Measurements from ENCODE around the gene ENO1. TPM values are rescaled to one million over a fixed set of nuclear protein-coding genes. Genes with fewer than 3 reads are reported as not detected.

Gene ENO1
- total and polyA plus RNA-seq, 10 of the 15 experiments (the other 5 are each of a cell fraction or from before 2014, with no cell fraction given) = 1,850 to 4,219 (median 2,331) TPM

DNA sequence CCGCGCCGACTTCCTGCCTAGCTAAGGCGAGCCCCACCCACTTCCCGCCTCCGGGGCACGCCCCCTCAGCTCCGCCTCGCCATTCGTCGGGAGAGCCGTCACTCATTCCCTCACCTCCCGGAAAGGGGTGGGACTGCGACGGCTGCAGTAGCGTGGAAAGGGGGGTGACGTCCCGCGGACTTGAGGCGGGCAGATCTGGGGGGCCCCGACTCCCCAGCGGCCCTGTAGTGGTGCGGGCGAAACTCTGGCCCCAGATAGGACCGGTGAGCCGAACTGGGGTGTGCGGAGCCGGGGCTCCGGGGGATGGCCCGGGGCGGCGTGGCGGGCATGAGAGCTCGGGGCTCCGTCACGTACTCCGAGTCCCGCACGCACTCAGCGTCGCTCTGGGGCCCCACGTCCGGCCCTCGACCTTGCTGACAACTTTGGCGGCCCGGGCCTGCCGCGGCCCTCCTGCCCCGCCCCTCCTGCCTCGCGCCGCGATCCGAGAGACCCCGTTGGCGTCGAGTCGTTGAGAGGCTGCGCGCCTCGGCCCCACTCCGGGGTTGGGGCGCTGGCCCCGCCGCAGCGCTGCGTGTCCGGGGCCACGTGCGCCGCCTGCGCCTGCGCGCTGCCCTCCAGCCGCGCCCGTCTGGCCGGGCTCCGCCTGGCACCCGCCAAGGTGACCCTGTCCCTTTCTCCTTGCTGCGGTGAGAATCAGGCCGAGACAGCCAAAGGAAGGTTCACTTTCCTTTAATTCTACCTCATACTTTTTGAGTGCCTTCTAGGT, 395 bp upstream of the ENO1 start (continued):
- TF ChIP-seq, protein P1, sequence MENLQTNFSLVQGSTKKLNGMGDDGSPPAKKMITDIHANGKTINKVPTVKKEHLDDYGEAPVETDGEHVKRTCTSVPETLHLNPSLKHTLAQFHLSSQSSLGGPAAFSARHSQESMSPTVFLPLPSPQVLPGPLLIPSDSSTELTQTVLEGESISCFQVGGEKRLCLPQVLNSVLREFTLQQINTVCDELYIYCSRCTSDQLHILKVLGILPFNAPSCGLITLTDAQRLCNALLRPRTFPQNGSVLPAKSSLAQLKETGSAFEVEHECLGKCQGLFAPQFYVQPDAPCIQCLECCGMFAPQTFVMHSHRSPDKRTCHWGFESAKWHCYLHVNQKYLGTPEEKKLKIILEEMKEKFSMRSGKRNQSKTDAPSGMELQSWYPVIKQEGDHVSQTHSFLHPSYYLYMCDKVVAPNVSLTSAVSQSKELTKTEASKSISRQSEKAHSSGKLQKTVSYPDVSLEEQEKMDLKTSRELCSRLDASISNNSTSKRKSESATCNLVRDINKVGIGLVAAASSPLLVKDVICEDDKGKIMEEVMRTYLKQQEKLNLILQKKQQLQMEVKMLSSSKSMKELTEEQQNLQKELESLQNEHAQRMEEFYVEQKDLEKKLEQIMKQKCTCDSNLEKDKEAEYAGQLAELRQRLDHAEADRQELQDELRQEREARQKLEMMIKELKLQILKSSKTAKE (IDR thresholded peaks at IDR 0.05; ENCODE audit: low read depth, poor library complexity, severe bottlenecking) = no peak
- TF ChIP-seq CBFB (IDR thresholded peaks at IDR 0.05; ENCODE audit: low read depth) = no peak; the same call in 1 of the 2 replicates
- TF ChIP-seq, protein P2, sequence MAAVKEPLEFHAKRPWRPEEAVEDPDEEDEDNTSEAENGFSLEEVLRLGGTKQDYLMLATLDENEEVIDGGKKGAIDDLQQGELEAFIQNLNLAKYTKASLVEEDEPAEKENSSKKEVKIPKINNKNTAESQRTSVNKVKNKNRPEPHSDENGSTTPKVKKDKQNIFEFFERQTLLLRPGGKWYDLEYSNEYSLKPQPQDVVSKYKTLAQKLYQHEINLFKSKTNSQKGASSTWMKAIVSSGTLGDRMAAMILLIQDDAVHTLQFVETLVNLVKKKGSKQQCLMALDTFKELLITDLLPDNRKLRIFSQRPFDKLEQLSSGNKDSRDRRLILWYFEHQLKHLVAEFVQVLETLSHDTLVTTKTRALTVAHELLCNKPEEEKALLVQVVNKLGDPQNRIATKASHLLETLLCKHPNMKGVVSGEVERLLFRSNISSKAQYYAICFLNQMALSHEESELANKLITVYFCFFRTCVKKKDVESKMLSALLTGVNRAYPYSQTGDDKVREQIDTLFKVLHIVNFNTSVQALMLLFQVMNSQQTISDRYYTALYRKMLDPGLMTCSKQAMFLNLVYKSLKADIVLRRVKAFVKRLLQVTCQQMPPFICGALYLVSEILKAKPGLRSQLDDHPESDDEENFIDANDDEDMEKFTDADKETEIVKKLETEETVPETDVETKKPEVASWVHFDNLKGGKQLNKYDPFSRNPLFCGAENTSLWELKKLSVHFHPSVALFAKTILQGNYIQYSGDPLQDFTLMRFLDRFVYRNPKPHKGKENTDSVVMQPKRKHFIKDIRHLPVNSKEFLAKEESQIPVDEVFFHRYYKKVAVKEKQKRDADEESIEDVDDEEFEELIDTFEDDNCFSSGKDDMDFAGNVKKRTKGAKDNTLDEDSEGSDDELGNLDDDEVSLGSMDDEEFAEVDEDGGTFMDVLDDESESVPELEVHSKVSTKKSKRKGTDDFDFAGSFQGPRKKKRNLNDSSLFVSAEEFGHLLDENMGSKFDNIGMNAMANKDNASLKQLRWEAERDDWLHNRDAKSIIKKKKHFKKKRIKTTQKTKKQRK (IDR thresholded peaks at IDR 0.05; ENCODE audit: low read depth, low read length) = 0 out of 2 replicates have a peak, but pooled peaks have one; percentile 9
- TF ChIP-seq, protein P3, sequence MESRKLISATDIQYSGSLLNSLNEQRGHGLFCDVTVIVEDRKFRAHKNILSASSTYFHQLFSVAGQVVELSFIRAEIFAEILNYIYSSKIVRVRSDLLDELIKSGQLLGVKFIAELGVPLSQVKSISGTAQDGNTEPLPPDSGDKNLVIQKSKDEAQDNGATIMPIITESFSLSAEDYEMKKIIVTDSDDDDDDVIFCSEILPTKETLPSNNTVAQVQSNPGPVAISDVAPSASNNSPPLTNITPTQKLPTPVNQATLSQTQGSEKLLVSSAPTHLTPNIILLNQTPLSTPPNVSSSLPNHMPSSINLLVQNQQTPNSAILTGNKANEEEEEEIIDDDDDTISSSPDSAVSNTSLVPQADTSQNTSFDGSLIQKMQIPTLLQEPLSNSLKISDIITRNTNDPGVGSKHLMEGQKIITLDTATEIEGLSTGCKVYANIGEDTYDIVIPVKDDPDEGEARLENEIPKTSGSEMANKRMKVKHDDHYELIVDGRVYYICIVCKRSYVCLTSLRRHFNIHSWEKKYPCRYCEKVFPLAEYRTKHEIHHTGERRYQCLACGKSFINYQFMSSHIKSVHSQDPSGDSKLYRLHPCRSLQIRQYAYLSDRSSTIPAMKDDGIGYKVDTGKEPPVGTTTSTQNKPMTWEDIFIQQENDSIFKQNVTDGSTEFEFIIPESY (IDR thresholded peaks at IDR 0.05) = no peak
- TF ChIP-seq HCFC1 (IDR thresholded peaks at IDR 0.05; ENCODE audit: low read length) = peak; percentile 20
- peak; percentile 86 for TF ChIP-seq ZNF207 (IDR thresholded peaks at IDR 0.05; ENCODE audit: borderline replicate concordance)
- TF ChIP-seq POU2F2 (IDR thresholded peaks at IDR 0.05; ENCODE audit: borderline replicate concordance, low read depth, low read length) = no peak; the same call in 2 of the 3 replicates
- TF ChIP-seq, protein P4, sequence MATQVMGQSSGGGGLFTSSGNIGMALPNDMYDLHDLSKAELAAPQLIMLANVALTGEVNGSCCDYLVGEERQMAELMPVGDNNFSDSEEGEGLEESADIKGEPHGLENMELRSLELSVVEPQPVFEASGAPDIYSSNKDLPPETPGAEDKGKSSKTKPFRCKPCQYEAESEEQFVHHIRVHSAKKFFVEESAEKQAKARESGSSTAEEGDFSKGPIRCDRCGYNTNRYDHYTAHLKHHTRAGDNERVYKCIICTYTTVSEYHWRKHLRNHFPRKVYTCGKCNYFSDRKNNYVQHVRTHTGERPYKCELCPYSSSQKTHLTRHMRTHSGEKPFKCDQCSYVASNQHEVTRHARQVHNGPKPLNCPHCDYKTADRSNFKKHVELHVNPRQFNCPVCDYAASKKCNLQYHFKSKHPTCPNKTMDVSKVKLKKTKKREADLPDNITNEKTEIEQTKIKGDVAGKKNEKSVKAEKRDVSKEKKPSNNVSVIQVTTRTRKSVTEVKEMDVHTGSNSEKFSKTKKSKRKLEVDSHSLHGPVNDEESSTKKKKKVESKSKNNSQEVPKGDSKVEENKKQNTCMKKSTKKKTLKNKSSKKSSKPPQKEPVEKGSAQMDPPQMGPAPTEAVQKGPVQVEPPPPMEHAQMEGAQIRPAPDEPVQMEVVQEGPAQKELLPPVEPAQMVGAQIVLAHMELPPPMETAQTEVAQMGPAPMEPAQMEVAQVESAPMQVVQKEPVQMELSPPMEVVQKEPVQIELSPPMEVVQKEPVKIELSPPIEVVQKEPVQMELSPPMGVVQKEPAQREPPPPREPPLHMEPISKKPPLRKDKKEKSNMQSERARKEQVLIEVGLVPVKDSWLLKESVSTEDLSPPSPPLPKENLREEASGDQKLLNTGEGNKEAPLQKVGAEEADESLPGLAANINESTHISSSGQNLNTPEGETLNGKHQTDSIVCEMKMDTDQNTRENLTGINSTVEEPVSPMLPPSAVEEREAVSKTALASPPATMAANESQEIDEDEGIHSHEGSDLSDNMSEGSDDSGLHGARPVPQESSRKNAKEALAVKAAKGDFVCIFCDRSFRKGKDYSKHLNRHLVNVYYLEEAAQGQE (IDR thresholded peaks at IDR 0.05; ENCODE audit: low read depth, low read length) = no peak
- TF ChIP-seq CBX3 (IDR thresholded peaks at IDR 0.05; ENCODE audit: borderline replicate concordance, low read depth) = no peak
- TF ChIP-seq, protein P5, sequence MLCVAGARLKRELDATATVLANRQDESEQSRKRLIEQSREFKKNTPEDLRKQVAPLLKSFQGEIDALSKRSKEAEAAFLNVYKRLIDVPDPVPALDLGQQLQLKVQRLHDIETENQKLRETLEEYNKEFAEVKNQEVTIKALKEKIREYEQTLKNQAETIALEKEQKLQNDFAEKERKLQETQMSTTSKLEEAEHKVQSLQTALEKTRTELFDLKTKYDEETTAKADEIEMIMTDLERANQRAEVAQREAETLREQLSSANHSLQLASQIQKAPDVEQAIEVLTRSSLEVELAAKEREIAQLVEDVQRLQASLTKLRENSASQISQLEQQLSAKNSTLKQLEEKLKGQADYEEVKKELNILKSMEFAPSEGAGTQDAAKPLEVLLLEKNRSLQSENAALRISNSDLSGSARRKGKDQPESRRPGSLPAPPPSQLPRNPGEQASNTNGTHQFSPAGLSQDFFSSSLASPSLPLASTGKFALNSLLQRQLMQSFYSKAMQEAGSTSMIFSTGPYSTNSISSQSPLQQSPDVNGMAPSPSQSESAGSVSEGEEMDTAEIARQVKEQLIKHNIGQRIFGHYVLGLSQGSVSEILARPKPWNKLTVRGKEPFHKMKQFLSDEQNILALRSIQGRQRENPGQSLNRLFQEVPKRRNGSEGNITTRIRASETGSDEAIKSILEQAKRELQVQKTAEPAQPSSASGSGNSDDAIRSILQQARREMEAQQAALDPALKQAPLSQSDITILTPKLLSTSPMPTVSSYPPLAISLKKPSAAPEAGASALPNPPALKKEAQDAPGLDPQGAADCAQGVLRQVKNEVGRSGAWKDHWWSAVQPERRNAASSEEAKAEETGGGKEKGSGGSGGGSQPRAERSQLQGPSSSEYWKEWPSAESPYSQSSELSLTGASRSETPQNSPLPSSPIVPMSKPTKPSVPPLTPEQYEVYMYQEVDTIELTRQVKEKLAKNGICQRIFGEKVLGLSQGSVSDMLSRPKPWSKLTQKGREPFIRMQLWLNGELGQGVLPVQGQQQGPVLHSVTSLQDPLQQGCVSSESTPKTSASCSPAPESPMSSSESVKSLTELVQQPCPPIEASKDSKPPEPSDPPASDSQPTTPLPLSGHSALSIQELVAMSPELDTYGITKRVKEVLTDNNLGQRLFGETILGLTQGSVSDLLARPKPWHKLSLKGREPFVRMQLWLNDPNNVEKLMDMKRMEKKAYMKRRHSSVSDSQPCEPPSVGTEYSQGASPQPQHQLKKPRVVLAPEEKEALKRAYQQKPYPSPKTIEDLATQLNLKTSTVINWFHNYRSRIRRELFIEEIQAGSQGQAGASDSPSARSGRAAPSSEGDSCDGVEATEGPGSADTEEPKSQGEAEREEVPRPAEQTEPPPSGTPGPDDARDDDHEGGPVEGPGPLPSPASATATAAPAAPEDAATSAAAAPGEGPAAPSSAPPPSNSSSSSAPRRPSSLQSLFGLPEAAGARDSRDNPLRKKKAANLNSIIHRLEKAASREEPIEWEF (IDR thresholded peaks at IDR 0.05; ENCODE audit: insufficient replicate concordance, low read depth, low read length) = no peak
- no peak; the same call in 1 of the 2 replicates for TF ChIP-seq TAF1 (IDR thresholded peaks at IDR 0.05; ENCODE audit: borderline replicate concordance, low read depth, low read length)

Data from GM12878 (cell line).